Activated CD4-positive, alpha-beta T cell treated with anti-CD3 and anti-CD28 coated beads, Interleukin-2, Interleukin-6, amounts not matched to agents 100 ng/mL and 50 ng/mL, durations not matched to agents 16 hours and 8 hours (primary cell): ENCODE measurements around the gene AXIN2.

Source experiments
- DNase-seq: peaks from one replicate; pipeline ENCODE4 v3.0.0-alpha.2; 2020

The AXIN2 gene

DNA sequence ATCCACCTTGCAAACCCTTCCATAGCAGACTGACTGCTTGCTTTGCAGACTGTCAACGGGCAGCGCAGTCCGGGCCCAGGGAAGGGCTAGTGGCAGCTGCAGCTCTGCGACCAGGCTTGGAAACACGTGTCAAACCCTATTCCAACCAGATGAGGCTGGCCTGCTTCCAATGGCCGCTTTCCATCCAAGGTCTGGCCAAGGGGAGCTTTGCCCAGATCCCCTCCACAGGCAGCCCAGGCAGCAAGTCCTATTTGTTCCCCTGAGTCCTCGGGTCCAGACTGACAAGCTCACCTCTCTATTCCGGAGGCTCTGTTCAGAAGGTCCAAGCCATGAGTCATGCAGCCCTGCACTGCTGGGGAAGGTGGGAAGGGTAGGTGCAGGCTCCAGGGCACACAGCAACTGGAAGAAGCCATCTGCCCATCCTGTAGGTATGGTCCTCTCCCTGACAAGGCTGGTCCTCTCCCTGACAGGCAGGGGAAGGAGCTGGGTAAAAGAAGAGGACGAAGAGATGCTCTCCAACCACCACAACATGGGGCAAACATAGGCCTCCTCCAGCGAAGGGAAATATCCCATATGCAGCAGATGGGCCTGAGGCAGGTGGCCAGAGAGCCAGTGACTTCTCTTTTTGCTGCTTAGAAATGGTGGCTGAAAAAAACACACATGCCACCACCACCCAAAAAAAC lies 22.6 kb upstream of the AXIN2 start:
- DNase-seq = no peak

DNA sequence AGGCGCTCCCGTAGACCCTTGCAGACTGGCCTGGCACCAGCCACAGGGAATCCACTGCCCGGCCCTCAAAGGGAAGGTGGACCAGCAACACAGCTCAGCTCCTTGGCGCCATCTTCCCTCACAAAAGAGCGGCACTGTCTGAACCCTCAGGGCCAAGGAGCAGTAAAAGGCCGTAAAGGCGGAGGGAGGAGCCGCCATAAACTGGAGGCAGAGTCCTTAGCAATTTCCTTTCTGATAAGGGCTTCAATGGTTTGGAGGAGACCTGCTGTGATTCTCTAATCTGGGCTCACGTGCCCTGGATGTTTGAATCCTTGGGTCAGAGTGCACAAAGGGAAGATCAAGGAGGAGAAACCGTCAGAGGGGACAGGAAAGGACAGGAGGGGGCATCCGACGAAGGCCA lies 15.5 kb upstream of the AXIN2 start:
- no peak for DNase-seq

DNA sequence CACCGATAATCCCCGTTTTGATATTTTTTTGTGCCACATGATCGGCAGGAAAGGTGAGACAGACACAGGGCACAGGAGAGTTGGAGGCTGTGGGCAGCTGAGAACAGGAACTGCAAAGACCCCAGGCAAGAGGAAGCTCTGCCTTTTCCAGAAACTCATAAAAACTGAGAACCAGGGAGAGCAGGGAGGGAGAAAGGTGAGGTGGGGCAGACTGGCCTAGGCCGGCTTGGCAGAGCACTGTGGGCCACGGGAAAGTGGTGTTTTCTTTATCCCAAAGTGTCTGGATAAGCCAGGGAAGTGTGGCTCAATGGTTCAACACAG lies 11.8 kb upstream of the AXIN2 start:
- DNase-seq = no peak

DNA sequence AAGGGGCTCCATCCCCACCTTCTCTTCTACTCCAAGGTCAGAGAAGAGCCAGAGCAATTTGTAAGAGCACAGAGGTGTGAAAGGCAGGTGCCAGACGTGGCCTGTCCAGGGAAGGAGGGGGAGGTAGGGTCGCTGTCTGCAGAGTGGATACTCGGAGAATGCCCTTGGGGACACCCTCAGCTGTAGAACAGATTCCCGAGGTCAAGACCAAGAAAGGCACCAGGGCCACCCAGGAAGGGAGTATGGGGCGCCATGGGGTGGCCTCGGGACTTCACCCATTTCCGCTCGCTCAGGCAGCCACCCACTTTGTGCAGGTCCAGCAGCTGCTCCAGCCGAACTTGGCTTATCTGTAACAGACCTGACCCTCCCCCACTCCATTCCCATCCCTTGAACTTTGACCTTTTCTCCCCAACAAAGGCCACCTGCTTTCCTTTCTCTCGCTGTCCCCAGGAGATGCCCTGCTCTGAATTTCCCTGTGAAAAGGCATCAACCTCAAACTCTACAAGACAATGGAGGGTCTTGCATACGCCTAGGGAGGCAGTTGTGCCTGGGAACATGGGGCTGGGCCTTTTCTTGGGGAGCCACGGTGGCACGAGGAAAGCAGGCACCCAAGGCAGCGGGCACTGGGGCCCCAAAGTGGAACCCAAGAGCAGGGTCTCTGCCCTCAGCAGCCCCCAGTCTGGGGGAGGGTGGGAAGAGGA lies 11.3 kb upstream of the AXIN2 start:
- no peak for DNase-seq

DNA sequence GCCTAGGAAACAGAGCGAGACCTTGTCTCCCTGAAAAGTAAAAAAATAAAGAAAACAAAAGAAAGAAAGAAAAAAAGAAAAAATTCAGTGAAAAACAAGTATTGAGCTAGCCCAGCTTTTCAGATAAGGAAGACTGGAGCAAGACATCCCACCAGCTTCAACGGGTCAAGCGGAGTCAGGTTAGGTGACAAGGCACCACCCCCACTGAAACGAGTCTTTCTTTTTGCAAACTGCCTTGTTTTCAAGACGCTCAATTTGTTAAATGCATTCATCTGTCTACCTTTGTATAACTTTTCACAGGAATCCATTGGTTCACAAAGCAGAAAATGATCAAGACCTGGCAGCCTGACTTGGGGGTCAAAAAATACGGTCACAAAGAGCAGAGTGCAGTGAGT lies 10.7 kb upstream of the AXIN2 start:
- DNase-seq = no peak

DNA sequence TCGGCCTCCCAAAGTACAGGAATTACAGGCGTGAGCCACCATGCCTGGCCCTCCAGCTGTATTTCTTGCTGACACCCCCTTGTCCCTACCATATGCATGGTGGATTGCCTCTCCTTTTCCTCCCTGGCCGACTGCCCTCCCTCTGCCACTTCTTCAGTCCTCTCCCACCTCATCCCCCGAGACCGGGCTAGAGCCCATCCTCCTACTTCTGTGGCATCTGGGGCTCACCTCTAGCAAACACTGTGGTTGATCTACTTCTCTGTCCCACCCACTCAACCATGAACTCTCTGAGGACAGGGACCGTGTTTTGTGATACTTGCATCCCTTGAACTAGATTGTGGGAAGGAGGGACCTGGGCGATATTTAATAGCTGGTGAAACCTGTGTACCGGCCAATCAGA lies 7.5 kb upstream of the AXIN2 start:
- no peak for DNase-seq

DNA sequence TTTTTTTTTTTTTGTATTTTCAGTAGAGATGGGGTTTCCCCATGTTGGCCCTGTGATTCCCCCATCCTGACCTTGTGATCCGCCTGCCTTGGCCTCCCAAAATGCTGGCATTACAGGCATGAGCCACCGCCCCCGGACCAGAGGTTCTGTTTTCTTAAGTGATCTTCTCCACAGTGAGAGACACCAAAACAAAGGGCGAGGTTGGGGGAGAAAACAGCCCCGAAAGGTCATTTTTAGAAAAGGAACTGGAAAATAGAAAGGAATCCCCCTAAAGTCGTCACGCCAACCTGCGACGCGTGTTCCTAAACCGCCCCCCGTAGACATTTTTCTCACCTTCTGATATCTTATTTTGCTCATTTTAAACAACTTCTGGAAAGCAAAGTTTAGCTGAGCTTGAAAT lies 6.1 kb upstream of the AXIN2 start:
- no peak for DNase-seq

DNA sequence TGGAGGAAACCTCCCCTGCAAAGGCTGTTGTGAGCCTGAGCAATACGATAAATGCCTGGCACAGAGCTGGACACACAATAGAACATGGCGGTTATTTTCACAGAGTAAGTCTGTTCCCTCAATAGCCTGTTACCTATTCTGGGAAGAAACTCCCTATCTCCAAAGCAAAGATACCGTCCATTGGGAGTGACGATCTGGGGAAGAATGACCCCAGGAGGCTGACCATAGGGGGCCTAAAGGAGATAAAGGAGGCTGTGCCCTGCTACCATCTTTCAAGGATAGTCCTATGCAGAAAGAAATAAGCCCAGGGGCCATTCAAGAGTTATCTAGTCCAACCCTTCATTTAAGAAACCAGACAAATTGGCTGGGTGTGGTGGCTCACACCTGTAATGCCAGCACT lies 4.1 kb upstream of the AXIN2 start:
- DNase-seq = no peak

DNA sequence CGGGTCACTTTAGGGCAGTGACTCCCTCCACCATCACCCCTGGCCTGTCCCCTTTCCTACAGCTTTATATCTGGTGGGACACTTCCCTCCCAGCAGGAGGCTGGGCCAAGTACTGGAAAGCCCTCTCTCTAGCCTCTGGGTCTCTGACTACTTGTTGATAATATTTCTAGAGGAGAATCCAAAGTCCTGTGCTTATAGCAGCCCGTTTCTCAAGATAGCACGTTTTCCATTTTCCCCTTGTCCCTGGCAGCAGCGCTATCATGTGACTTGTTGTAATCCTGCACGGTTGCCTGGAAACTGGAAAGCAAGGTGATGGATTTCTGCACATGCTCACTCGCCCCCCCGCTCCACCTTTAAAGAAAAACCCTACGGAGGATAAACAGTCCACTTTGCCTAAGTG lies 3.3 kb upstream of the AXIN2 start:
- DNase-seq = no peak

DNA sequence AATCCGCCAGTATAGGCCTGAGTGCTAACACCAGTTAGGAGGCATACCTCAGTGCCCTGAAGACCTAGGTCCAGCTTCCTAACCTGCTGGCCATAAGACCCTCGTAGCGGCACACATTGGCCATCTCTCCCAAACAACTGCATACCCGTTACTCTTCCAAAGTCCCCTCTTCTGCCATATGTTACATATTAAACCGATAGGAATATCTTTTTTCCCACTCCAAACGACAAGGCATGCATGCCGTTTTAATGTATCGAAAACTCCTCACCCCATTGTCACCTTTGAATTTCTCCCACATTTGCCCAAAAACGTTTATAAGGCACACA lies 721 bp upstream of the AXIN2 start:
- DNase-seq = no peak

DNA sequence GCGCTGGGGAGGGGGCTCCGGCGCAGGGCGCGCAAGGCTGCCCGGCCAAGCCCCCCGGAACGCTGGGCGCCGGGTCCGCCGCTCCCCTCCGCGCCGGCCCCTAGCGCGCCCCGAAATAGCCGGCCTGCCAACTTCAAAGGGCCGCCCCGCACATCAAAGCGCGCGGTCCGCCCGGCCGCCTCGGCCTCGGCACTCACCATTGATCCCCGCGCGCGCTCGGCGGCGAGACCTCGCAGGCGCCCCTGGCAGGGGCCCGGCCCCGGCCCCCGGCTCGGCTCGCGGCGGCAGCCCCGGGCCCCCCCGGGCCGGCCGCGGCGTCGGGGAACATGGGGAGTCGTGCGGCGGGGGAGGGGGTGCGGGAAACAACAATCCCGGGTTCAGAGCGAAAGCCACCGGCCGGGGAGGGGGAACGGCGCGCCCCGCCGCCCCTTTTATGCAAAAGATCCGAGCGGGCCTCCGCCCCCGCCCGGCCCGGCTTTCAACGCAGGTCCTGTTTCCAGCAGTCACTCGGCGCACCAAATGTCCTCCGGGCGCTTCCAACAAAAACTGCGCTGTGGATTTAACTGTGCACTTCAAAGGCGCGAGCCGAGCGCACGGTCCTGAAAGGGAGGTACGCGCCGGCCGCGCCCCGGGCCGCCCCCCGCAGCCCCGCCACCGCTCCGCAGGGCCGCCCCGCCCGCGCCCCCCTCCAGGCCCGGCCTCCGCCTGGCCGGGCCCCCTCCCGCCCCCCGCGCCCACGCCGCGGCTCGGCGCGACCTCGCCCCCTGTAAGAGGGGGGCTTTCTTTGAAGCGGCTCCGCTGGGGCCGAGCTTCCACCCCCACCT lies 608 bp downstream of the AXIN2 start:
- peak; percentile 67 for DNase-seq

DNA sequence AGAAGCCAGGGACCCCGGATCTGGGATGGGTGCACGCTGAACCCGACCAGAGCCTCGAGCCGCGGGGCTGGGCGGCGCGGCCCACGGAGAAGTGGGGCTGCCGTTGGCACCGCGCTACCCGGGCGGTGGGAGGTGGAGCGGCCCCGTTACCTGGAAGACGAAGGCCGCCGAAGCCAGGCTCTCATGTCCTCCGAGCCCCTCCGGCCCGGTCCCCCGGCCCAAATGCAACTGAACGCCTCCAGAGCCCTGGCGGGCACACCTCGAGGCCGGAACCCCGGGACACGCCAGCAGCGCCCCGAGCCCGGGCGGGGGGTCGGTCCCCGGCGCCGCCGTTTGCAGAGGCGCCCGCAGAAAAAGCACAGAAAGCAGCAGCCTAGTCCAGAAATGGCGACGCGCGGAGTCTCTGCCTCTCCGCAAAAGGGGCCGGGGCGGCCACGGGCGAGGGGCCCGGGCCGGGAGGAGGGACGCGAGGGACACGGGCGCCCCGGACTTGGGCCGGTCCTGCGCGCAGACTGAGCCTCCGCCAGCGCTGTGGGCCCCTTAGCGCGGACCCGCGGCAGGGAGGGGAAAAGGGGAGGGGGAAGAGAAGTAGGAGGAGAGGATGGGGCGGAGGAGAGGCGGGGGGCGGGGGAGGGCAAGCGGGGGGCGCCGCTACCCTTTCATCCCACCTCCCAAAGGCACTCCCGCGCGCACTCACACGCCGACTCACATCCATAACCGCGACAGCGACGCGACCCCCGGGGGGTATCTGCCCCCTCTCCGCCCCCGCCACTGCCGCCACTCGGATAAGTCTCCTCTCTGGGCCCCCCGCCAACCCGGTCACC lies 1.4 kb downstream of the AXIN2 start:
- DNase-seq = no peak

DNA sequence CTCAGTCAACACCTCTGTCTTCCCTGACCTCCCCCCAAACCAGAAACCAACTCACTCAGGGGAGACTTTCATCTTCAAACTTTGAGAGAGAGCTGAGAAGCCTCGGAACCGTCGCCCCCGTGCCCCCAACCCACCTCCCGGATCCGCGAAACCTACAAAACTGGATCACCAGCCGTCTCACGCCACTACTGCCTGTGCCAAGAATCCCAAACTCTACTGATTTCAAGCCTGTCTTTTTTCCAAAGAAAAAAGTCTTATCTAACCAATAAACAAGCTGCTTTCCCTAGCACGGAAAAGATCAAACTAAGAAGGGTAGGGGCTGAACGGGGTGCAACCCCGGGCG lies 2.0 kb downstream of the AXIN2 start:
- DNase-seq = no peak

DNA sequence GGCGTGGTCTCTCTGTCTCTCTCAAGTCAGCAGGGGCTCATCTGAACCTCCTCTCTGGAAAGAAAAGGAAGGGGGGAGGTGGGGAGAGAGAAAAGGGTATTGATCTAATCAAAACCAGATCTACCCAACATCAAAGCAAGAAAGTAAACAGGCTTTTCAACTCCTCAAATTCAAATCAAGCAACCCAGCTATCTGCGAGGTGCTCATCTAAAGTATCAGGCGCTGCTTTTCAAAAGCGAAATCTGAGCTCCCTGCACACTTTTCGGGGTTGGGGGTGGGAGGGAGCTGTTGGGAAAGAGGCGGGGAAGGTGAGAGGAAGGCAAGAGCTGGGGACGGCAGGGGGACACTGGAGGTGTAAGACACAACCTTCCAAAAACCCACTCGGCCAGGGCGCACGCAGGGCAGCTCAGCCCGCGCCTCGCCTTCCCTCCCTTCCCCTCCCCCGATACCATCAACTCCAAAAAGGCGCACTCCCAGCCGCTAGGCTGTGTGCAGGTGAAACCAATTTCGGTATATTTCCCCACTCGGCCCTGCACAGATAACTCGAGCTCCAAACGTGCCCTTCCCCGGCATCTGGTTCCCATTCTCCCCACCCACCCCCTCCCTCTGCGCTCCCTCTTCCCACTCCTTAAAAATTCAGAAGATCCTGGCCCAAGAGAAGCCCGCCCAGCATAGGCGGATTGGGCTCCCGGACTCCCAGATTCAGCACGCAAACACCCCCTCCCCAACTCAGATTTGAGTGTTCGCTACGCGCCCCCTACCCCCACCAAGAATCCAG lies 2.6 kb downstream of the AXIN2 start:
- no peak for DNase-seq

DNA sequence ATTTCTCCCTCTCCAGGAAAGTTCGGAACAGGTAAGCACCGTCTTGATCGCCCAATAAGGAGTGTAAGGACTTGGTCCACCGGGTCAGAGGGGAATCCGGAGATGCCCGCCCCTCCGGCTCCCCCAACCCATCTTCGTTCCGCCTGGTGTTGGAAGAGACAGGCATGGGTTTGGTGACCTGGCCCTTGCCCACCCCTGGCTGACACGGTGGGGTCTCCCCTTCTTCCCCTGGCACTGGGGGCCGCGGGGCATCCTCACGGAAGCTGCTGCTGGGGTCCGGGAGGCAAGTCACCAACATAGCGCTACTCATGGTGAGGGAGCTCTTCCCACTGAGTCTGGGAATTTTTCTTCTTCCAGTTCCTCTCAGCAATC lies 3.2 kb downstream of the AXIN2 start:
- no peak for DNase-seq

DNA sequence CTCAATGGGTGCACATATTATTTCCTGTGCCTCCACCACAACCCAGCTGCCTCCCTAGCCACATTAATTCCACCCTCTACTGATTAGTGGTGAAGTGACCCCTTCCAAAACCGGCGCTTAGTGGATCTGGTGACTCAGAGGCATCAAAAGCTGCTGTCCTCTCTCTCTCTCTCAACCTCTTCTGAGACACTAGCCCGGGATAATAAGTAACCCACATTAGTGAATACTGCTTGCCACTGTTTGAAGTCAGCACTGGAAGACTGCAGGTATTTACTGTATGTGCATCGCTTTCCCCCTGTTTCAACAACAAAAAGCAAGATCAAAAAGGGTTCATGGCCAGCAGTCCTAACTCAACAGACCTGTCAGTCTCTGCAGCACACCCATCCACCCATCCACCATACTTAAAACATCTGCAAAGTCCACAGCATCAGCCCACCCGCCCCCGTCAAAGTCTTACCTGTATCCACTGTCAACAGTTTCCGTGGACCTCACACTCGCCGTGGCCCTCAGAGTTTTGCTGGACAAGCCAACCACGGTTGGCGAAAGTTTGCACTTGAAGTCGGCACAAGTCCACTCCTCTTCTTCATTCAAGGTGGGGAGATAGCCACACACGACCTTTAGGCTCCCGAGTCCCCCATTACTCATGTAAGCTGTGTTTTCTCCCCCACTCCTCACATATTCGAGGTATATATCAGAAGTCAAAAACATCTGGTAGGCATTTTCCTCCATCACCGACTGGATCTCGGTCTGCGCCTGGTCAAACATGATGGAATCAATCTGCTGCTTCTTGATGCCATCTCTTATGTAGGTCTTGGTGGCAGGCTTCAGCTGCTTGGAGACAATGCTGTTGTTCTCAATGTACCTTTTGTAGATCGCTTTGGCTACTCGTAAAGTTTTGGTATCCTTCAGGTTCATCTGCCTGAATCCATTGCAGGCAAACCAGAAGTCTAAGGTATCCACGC lies 3.8 kb downstream of the AXIN2 start:
- no peak for DNase-seq

DNA sequence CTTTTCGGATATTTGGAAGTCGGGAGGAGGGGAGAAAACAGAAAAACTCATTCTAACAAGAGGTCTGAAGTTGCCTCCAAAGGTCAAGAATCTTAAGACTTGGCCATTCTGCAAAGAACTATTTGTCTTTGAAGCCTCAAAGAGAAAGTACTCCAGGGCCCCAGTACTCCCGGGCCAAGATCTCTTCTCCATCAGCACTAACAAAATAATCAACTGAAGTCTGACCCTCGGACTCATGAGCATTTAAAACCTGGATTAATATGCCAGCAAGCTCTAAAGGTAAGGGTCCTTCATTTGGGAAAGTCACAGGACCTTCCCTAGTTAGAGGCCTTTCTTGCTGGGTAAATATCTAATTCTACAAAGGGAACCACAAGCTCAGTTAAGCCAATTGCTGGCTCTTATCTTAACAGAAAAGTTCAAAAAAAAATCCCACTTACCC lies 4.5 kb downstream of the AXIN2 start:
- DNase-seq = no peak

DNA sequence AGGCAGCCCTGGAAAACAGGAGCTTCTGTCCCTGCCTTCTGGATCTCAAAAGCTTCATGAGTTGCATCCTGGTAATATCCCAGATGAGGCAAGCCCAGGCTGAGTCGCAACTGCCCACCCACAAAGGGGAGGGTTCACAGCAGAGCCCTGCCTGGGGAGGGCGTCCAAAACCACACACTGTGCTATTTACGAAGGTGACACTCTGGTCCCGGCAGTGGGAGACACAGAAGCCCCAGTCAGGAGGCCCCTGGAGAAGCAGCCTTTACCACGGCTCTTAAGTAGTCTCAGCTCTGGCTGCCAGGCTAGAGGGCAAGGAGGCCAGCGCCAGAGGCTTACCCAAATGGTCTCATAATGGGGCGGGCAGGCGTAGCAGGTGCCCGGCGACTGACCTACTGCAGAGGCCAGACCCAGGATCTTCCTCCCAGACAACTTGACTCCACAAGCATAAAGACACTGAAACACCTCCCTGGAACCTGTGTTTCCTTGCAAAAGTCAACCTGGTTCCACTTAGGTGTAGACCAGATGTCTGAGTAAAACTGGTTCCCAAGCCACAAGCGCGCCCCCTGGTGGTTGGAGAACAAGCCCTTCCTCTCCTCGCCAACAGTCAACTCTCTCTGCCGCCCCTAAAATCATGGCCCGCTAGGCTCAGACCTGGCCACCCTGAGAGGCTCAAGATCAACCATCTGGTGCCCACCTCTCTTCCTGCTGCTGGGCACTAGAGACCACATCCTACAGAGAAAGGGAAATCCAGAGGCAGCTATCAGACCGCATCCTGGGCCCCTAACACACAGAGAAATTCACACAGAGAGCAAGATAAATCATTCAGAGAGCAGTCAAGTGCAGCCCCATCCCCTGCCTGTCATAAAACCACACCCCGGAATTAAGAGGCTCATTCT lies 5.2 kb downstream of the AXIN2 start:
- DNase-seq = peak; percentile 90

DNA sequence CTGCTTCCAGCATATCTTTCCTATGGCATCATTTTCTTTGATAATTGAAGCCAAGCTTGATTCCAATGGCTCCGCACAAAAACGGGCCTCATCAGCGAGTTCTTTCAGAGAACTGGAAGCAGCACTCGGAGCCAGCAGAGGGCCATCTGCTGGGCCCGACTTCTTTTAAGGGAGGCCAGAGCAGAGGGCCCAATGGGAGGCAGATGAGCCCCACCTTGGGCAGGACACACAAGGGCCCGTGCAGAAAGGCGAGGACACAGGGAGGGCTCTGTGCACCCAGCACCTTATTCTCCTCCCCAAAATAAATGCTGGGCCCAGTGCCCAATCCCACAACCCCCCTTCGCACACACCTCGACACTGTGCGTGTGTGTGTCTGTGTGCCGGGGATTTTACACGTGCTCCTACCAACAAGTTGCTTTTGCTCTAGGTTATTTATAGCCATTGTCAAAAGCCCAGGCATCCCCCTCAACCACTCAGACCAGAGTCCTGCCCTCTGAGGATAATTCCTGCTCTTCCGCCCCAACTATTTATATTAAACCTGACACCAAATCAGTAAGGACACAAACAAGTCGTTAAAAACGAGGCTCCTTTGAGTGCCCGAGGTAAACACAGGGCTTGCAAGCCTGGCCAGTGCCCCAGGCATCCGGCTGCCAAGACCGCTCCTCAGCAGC lies 6.8 kb downstream of the AXIN2 start:
- no peak for DNase-seq
